GM18498 (cell line): Measurements from ENCODE around the gene FOXL3.

Source experiments
- ATAC-seq: cut with Tn5 transposase; IDR thresholded peaks from one replicate; pipeline ENCODE4 v1.9.1; 2021; ENCODE audit warnings: mild to moderate bottlenecking, moderate library complexity; ENCODE audit not compliant: unreplicated experiment

FOXL3 gene

GRCh38 chr7:265998-266850 lies 23.7 kb upstream of the FOXL3 start:
- ATAC-seq = no peak

GRCh38 chr7:266851-267840 lies 22.8 kb upstream of the FOXL3 start:
- no peak for ATAC-seq

GRCh38 chr7:268991-269390 lies 21.0 kb upstream of the FOXL3 start:
- ATAC-seq = no peak

GRCh38 chr7:269721-270120 lies 20.2 kb upstream of the FOXL3 start:
- ATAC-seq = no peak

- ATAC-seq = no peak
Observed at GRCh38 chr7:270351-270983, 19.5 kb upstream of the FOXL3 start.

GRCh38 chr7:271266-272107 lies 18.5 kb upstream of the FOXL3 start:
- ATAC-seq = no peak

GRCh38 chr7:272108-272615 lies 17.8 kb upstream of the FOXL3 start:
- no peak for ATAC-seq

- no peak for ATAC-seq
Observed at GRCh38 chr7:272631-273030, 17.3 kb upstream of the FOXL3 start.

- ATAC-seq = no peak
Observed at GRCh38 chr7:273327-273726, 16.6 kb upstream of the FOXL3 start.

- no peak for ATAC-seq
Observed at GRCh38 chr7:274266-274665, 15.7 kb upstream of the FOXL3 start.

GRCh38 chr7:276230-276835 lies 13.6 kb upstream of the FOXL3 start:
- ATAC-seq = no peak

GRCh38 chr7:277228-277627 lies 12.7 kb upstream of the FOXL3 start:
- no peak for ATAC-seq

GRCh38 chr7:278081-278480 lies 11.9 kb upstream of the FOXL3 start:
- no peak for ATAC-seq

- ATAC-seq = no peak
Observed at GRCh38 chr7:279821-280220, 10.1 kb upstream of the FOXL3 start.

GRCh38 chr7:280461-280860 lies 9.5 kb upstream of the FOXL3 start:
- no peak for ATAC-seq

GRCh38 chr7:281637-282036 lies 8.3 kb upstream of the FOXL3 start:
- no peak for ATAC-seq

- no peak for ATAC-seq
Observed at GRCh38 chr7:282621-283020, 7.3 kb upstream of the FOXL3 start.

GRCh38 chr7:284762-285722 lies 4.9 kb upstream of the FOXL3 start:
- ATAC-seq = no peak

GRCh38 chr7:285731-286130 lies 4.2 kb upstream of the FOXL3 start:
- no peak for ATAC-seq
